Esophagus muscularis mucosa (tissue), 4 donors: ENCODE results near the gene CEACAM16. TPM values are rescaled to one million over a fixed set of nuclear protein-coding genes. Genes with fewer than 3 reads are reported as not detected.

Source experiments
- DNase-seq: peaks from one replicate; pipeline ENCODE4 v3.0.0-alpha.2; 2017; ENCODE audit errors: extremely low spot score
- H3K27ac ChIP-seq, 4 donors: fragments of 200-600 bp; sonication (generic); replicated peaks in 1 of 4; 1 replicate in 3 of 4; 2 replicates in 1 of 4; pipeline ENCODE4 v1.5.1; 2016 to 2019; ENCODE audit warnings: mild to moderate bottlenecking in 1 of 4
- H3K27me3 ChIP-seq, 4 donors: fragments of 200-600 bp; sonication (generic); one replicate each; pipeline versions ENCODE4 v1.5.1 to v1.6.0; 2016 to 2019
- H3K36me3 ChIP-seq, 4 donors: fragments of 200-600 bp; sonication (generic); one replicate each; pipeline ENCODE4 v1.5.1; 2016 to 2019
- H3K4me1 ChIP-seq, 4 donors: fragments of 200-600 bp; sonication (generic); one replicate each; pipeline ENCODE4 v1.5.1; 2016 to 2019
- H3K4me3 ChIP-seq, 4 donors: fragments of 200-600 bp; sonication (generic); 1 replicate in 2 of 4; 2 replicates in 2 of 4; pipeline ENCODE4 v1.5.1; 2016 to 2019; ENCODE audit warnings: mild to moderate bottlenecking in 4 of 4, moderate library complexity in 1 of 4
- H3K9me3 ChIP-seq, 4 donors: fragments of 200-600 bp; sonication (generic); 1 replicate in 3 of 4; 2 replicates in 1 of 4; pipeline ENCODE4 v1.5.1; 2016 to 2019
- EP300 ChIP-seq: sonication (generic); formaldehyde crosslinking; IDR thresholded peaks from one replicate; pipeline ENCODE4 v1.6.1; 2017; ENCODE audit warnings: antibody characterized with exemption
- POLR2A ChIP-seq: fragments of 450-650 bp; IDR thresholded peaks from one replicate; pipeline ENCODE4 v1.6.1; 2017; ENCODE audit warnings: antibody characterized with exemption, moderate library complexity, mild to moderate bottlenecking, low read depth
- POLR2AphosphoS5 ChIP-seq, 2 donors: sonication (generic); formaldehyde crosslinking; IDR thresholded peaks; one replicate each; pipeline ENCODE4 v1.6.1; 2017; ENCODE audit warnings: antibody characterized with exemption in 2 of 2
- WGBS: methylation state at CpG from one replicate; pipeline ENCODE4 v1.1.5; 2018; 5-methylcytosine and 5-hydroxymethylcytosine counted together
- intact Hi-C: fragments of 100-400 bp; cut with DNase I; formaldehyde crosslinking; loops from one replicate; pipeline ENCODE4 v1.15.1; 2023
- small RNA-seq, 3 donors: library from RNA; depleted of rRNA; stranded (forward); fragments of <200 nt; gene quantifications; one replicate each; pipeline ENCODE3, GENCODE V24; 2016
- total RNA-seq, 4 donors: library from RNA; depleted of rRNA; stranded (reverse); fragments of >200 nt; gene quantifications; one replicate each; pipeline versions ENCODE4 v1.1.0 to v1.2.1, GENCODE V29; 2016
- TF ChIP-seq, protein P1 (sequence below), 3 experiments: fragments of 200-600 bp in 2 of 3; fragments of 450-650 bp in 1 of 3; sonication (generic) in 2 of 3; IDR thresholded peaks; one replicate each; pipeline ENCODE4 v1.5.1; 2017 to 2019; ENCODE audit warnings: antibody characterized with exemption in 3 of 3, mild to moderate bottlenecking in 2 of 3, moderate library complexity in 1 of 3

The CEACAM16 gene
- total RNA-seq, 4 donors from 2014 or later: not detected

GRCh38 chr19:44757057-44757734 lies 58.2 kb downstream of the CEACAM16 start:
- intact Hi-C loops: no loop called here
- 41% methylated on average over 18 of the region's 53 CpGs for WGBS
- Histone ChIP-seq H3K27me3 (no peaks in the 10 kb centered on the region), H3K4me3 (peak overlapping the region; percentile 57 to 60 (median 58)), H3K27ac (peak overlapping the region; percentile 89 to 95 (median 90)), H3K36me3 (peaks cover 7 to 68% (median 49%) of the 10 kb centered on the region in 4 donors), H3K4me1 (peaks cover 60 to 77% (median 70%) of the 10 kb centered on the region in 4 donors), H3K9me3 (no peaks in the 10 kb centered on the region)
- TF ChIP-seq POLR2AphosphoS5 (IDR thresholded peaks at IDR 0.05) (peak; percentile 51 to 81), EP300 (no peak), POLR2A (no peak)
- TF ChIP-seq, protein P1, sequence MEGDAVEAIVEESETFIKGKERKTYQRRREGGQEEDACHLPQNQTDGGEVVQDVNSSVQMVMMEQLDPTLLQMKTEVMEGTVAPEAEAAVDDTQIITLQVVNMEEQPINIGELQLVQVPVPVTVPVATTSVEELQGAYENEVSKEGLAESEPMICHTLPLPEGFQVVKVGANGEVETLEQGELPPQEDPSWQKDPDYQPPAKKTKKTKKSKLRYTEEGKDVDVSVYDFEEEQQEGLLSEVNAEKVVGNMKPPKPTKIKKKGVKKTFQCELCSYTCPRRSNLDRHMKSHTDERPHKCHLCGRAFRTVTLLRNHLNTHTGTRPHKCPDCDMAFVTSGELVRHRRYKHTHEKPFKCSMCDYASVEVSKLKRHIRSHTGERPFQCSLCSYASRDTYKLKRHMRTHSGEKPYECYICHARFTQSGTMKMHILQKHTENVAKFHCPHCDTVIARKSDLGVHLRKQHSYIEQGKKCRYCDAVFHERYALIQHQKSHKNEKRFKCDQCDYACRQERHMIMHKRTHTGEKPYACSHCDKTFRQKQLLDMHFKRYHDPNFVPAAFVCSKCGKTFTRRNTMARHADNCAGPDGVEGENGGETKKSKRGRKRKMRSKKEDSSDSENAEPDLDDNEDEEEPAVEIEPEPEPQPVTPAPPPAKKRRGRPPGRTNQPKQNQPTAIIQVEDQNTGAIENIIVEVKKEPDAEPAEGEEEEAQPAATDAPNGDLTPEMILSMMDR (IDR thresholded peaks at IDR 0.05): no peak
- DNase-seq: no peak

GRCh38 chr19:44757735-44758505 lies 59.0 kb downstream of the CEACAM16 start:
- Histone ChIP-seq H3K4me3 (peak overlapping the region; percentile 57 to 60 (median 58)), H3K27me3 (no peaks in the 10 kb centered on the region), H3K27ac (peak overlapping the region; percentile 89 to 95 (median 90)), H3K4me1 (peaks cover 53 to 70% (median 63%) of the 10 kb centered on the region in 4 donors), H3K36me3 (peaks cover 7 to 61% (median 42%) of the 10 kb centered on the region in 4 donors), H3K9me3 (no peaks in the 10 kb centered on the region)
- WGBS: 24% methylated on average over 49 of the region's 68 CpGs
- intact Hi-C loops: no loop called here
- TF ChIP-seq, protein P1 (IDR thresholded peaks at IDR 0.05): peak; percentile 46 to 64 (median 53)
- TF ChIP-seq POLR2A (no peak), POLR2AphosphoS5 (IDR thresholded peaks at IDR 0.05) (peak; percentile 61 to 84)
- DNase-seq: no peak

- Histone ChIP-seq H3K36me3 (peaks cover 7 to 60% (median 40%) of the 10 kb centered on the region in 4 donors), H3K27ac (peak overlapping the region; percentile 89 to 95 (median 90)), H3K4me1 (peaks cover 50 to 63% (median 56%) of the 10 kb centered on the region in 4 donors), H3K9me3 (no peaks in the 10 kb centered on the region), H3K27me3 (no peaks in the 10 kb centered on the region), H3K4me3 (peak overlapping the region; percentile 57 to 60 (median 58))
- 66% methylated on average over 8 of the region's 9 CpGs for WGBS
- no peak for DNase-seq
- no peak for TF ChIP-seq POLR2AphosphoS5 (IDR thresholded peaks at IDR 0.05)
- TF ChIP-seq EP300: no peak
- TF ChIP-seq, protein P1 (IDR thresholded peaks at IDR 0.05): no peak
- TF ChIP-seq POLR2A: no peak
- intact Hi-C loops: no loop called here
These were observed 59.6 kb downstream of the CEACAM16 start for GRCh38 chr19:44758596-44758995.

GRCh38 chr19:44759083-44759804 lies 60.3 kb downstream of the CEACAM16 start:
- Histone ChIP-seq H3K9me3 (no peaks in the 10 kb centered on the region), H3K27ac (peak overlapping the region in 3 of 4 donors; percentile 89 to 95 (median 91)), H3K4me1 (peaks cover 47 to 56% (median 49%) of the 10 kb centered on the region in 4 donors), H3K27me3 (no peaks in the 10 kb centered on the region), H3K4me3 (no peak overlapping the region), H3K36me3 (peaks cover 7 to 60% (median 40%) of the 10 kb centered on the region in 4 donors)
- 72% methylated on average over 10 of the region's 10 CpGs for WGBS
- TF ChIP-seq POLR2AphosphoS5 (IDR thresholded peaks at IDR 0.05) (no peak), POLR2A (no peak), EP300 (no peak)
- TF ChIP-seq, protein P1 (IDR thresholded peaks at IDR 0.05): no peak
- intact Hi-C loops: no loop called here
- DNase-seq: no peak

Small RNA genes lying within 50 kb of the gene (small RNA-seq; reads per million reads assigned to genes)
- gene RF00285: 0 reads per million in 3 donors

Other genes starting within 250 kb of the CEACAM16 start
- gene ZNF180, start 198.6 kb upstream of the CEACAM16 start, total RNA-seq: 10 to 100 TPM in 1 of 4 donors, 1 to 10 TPM in 3; 3.8 to 16.5 (median 8.1) TPM
- gene CEACAM20, start 169.5 kb upstream of the CEACAM16 start, total RNA-seq: not detected
- not detected for gene IGSF23, start 85.6 kb upstream of the CEACAM16 start, total RNA-seq
- 10 to 100 TPM; 20.8 to 58.3 (median 49.0) TPM for gene PVR, start 55.2 kb upstream of the CEACAM16 start, total RNA-seq
- gene CEACAM19, start 27.7 kb upstream of the CEACAM16 start, total RNA-seq: 1 to 10 TPM; 2.5 to 5.1 (median 3.7) TPM
- 100 to 1,000 TPM in 1 of 4 donors, 10 to 100 TPM in 2, 1 to 10 TPM in 1; 10.0 to 147 (median 20.2) TPM for gene BCL3, start 49.6 kb downstream of the CEACAM16 start, total RNA-seq
- under 1 TPM in 2 of 4 donors, not detected in 2; 0.34 to 0.50 TPM for gene CBLC, start 78.7 kb downstream of the CEACAM16 start, total RNA-seq
- gene BCAM, start 110.0 kb downstream of the CEACAM16 start, total RNA-seq: 10 to 100 TPM; 32.4 to 76.5 (median 56.6) TPM
- 10 to 100 TPM; 34.5 to 72.4 (median 60.1) TPM for gene NECTIN2, start 147.1 kb downstream of the CEACAM16 start, total RNA-seq
- 10 to 100 TPM; 29.1 to 49.9 (median 41.0) TPM for gene TOMM40, start 192.1 kb downstream of the CEACAM16 start, total RNA-seq
- 10 to 100 TPM; 20.3 to 47.3 (median 37.2) TPM for gene APOE, start 206.6 kb downstream of the CEACAM16 start, total RNA-seq
- 1 to 10 TPM in 1 of 4 donors, not detected in 3; 2.5 TPM for gene APOC1, start 215.5 kb downstream of the CEACAM16 start, total RNA-seq
- not detected for gene APOC4, start 243.1 kb downstream of the CEACAM16 start, total RNA-seq
- gene APOC2, start 246.9 kb downstream of the CEACAM16 start, total RNA-seq: not detected